GM20431 (cell line): Measurements from ENCODE around the gene BPIFB6.
"Not testable (repeated sequence)": the region's sequence is repeated elsewhere in the genome, so short reads cannot be mapped to it uniquely, and the experiment has no call there.

Experiments used
- in situ Hi-C: fragments of 300-500 bp; cut with MseI, MboI; formaldehyde crosslinking; loops from one replicate; pipeline ENCODE4 v1.15.0; 2020; ENCODE audit warnings: low sequenced_read_pairs; ENCODE audit not compliant: unreplicated experiment

The BPIFB6 gene

DNA sequence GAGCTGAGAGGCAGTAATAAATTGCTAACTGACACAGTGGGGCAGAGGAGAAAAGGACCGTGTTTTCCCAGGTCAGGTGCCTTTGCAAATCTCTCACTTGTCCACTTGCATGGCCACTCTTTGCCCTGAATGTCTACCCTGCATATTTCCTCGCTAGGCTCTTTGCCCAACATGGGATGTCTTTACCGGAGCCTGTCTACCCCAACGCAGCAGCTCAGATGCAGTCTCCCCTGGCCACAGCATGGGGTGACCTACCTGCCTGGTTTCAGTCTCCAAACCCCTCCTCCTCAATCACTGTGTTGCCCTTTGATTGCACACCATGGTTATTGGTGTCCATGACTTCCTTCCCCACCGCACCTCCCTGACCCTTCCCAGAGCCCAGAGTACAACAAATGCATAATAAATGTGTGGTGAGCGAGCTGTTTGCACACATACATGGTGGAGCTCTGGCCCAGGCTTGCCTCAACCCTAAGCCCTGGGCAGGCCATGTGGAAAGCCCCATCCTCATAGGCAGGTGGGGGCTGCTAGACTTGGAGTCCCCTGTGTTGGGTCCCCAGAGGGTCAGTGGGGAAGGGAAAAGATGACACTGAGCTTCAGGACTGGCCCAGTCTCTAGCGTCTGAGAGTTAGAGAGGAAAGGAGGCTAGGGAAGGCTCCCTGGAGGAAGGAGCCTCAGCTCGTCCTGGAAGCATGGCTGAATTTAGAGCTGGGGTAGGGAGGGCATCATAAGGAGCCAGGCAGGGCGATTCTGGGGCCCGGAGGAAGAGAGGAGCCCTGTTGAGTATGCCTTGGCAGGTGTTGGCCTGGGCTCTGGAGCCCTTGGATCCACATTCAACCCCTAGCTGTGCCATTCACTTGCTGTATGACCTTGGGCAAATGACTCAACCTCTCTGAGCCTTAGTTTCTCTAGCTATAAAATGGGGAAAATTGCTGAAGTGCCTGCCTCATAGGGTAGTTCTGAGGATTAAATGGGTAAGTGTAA, 4.4 kb upstream of the BPIFB6 start:
- in situ Hi-C loops = no loop called here

DNA sequence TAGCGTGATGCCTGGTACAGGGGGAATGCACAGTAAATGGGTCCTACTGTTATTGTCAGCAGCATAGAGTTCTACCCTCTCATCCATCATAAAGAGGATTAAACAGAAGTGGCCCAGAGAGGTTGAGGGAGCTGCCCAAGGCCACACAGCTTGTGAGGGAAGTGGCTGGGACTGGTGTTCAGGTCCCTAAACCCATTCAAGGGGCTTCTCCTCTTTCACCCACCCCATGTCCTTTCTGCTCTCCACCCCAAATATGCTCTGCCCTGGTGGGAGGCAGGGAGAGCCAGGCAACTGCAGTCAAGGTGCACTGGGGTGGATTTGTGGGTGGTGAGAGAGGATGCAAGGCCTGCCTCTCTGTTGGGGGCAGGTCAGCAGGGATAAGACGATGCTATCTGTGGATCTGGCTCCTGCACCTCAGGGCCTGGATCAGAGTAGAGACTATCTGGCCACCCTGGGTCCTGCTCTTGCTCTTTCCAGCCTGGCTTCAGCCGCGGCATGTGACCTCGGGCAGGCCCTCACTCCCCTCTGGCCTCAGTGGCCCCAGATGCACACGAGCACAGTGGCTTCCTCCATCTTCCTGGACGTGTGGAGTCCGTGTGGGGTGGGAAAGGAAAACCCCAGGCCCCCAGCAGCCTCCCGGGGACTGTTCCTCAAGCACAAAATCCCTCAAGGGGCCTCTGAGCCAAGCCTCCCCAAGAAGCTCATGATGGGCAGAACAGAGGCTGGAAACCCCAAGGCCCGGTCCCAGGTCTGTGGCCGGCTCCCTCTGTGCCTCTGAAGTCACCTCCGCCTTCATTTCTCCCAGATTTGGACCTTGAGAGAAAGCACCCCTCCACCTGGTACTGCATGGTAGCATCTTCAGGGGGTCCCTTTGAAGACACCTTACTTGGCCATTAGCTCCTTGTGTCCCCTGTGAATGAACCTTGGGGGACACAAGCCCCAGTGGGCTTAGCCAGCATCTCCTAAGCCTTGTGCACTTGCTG, 3.4 kb upstream of the BPIFB6 start:
- in situ Hi-C loops = no loop called here

DNA sequence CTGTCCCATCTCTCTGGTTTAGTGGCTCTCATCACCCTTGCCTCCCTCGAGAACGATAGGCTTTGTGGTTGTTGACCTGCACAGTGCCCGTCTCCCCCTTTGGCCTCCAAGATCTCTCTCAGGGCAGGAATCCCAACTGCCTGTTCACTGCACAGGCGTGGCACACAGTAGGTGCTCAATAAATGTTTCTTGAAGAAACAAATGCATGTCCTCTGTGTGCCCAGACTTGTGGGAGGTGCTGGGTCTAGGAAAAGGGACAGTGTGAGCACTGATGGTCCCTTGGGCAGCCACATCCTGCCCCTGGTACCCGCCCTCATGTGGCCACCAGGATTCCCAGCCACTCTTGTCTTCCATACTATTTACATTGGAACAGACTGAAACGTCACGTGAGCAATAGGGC, 2.6 kb upstream of the BPIFB6 start:
- in situ Hi-C loops = no loop called here

DNA sequence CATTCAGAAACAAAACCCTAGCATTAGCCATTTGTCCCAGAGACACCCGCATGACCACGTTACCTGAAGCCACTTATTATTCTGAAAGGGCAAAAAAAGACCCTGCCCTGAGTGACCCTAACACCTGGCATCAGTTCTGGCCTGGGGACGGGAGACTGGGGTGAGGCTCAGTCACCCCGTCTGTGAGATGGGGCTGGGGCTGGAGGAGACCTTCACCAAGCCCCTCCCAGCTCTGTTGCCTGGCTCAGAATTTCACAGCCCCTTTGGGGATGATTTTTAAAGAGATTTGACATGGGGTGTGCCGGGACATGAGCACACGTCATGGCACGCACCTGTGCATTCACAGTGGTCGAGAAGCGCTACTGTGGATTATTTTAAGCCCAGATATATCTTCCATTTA, 1.4 kb upstream of the BPIFB6 start:
- in situ Hi-C loops = no loop called here

DNA sequence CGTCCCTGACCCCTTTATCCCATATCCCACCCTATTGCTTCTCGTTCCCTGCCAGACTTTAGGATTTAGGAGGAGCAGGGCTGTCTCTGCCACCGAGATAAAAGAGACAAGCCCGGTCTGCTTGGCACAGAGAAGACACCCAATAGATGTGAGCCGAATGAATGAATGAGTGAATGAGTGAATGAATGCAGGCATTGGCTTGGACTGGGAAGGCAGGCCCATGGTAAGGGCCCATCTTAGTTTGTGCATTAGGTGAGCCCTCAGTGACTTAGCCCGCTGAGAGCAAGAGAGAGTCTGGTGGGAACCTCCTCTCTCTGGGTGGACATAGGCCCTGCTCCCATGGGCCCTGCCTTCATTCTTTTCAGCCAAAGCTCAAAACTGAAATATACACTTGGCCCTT, 879 bp upstream of the BPIFB6 start:
- in situ Hi-C loops = no loop called here

DNA sequence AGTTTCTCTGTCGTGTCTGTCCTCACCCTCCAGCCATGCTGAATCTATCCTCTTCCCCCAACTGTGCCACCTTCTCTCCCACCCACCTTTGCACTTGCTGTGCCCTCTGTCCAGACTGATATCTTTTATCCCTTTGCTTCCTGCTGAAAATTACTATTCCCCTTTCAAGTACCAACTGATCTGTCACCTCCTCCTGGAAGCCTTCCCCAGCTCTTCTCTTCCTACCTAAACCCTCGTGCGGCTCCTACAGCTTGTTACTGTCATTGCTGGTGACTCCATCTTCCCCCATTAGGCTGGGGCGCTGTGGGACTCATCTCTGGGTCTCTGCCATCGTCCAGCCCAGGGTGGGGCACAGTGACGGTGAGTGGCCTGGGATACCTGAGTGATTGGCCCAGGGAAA, 1.1 kb downstream of the BPIFB6 start:
- in situ Hi-C loops = no loop called here

DNA sequence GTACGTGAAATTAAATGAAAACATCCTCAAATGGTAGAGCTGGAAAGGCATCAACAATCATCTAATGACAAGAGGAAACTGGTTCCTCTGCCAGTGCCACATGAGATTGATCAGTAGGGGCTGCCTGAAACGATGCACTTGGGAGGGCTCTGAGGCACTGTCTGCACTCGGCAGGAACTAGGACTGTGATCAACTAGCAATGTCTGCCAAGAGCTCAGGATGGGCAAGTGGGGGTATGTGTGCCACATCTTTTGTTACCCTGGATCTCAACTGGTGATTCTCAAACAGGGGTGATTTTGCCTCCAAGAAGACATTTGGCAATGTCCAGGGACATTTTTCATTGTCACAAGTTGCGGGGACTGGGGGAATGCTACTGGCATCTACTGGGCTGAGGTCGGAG, 1.9 kb downstream of the BPIFB6 start:
- in situ Hi-C loops = no loop called here

DNA sequence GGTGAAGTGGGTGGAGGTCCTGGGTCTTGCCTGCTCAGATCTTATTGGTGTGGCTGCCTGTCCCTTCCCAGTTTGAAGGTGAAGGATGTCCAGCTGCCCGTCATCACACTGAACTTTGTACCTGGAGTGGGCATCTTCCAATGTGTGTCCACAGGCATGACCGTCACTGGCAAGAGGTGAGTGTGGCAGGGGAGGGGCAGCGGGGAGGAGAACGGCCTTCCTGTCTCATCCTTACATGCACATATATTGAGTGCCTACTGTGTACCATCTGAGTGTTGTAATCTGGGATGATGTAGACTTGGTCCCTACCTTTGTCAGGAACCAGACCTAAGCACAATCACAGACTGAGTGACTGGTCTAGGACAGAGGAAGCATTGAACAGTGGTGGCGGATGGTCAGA, 2.7 kb downstream of the BPIFB6 start:
- in situ Hi-C loops = no loop called here

DNA sequence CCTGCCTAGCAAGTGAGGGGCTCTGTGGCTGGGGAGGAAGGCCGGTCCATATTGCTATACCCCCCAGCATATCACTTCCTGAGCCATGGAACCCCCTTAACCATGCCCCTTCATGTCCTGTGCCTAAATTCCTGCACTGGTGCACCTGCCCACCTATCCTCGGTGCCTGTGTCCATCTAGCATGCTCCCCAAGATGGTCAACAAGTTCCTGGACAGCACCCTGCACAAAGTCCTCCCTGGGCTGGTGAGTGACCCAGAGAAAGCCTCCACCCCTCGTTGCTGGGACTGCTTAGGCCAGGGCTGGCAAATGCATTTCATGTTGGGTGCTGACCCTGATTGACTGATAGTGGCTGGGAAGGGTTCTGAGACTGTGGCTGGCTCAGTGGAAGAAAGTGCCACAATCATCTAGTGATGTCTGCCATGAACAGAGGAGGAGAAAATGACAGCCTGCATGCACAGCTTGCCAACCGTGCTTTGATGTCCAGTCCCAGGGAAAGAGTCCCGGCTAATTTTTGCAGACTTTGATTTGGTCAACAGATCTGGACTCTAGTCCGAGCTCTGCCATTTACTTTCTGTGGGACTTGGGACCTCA, 3.5 kb downstream of the BPIFB6 start:
- in situ Hi-C loops = no loop called here

DNA sequence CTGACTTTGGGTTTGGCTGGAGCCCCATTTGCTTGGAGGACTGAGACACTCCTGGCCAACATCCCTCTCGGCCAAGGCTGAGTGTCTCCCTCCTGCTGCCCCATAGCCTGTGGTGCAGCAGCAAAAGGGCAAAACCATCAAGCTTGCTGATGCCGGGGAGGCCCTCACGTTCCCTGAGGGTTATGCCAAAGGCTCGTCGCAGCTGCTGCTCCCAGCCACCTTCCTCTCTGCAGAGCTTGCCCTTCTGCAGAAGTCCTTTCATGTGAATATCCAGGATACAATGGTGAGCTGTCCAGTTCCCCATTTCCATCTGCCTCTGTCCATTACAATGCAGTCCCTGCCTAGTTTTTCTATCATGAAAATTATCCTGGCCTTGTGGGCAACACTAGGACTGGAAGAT, 6.0 kb downstream of the BPIFB6 start:
- in situ Hi-C loops = no loop called here

DNA sequence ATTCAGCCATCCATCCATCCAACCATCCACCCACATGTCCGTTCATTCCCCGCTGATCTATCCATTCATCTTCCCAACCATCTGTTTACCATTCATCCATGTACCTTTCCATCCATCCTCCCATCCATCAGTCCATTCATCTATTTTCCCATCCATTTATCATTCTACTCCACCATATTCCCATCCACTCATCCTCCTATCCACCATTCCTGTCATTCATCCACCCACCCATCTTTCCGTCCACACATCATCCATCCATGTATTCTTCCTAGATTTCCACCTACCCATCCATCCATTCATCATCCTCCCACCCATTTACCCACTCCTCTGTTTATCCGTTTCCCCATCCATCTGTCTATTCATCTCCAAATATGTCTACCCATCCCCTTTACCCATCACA, 6.8 kb downstream of the BPIFB6 start:
- in situ Hi-C loops = no loop called here

DNA sequence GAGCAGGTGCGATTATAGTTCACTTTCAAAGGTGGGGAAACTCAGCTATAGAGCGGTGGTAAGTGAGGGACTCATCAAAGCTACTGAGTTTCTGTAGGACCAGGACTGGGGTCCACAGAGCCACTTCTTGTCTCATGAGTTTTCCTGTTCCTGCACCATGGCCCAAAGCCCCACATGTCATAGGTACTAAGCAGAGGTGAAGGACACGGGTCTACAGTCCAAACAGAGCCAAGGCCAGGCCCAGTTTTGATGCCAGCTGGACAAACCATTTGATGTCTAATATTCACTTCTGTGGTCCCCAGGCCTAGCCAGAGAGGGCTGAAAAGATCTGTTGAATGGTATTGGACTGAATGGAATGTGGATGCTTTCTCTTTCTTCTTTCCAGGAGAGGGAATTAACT, 11.0 kb downstream of the BPIFB6 start:
- in situ Hi-C loops = no loop called here

DNA sequence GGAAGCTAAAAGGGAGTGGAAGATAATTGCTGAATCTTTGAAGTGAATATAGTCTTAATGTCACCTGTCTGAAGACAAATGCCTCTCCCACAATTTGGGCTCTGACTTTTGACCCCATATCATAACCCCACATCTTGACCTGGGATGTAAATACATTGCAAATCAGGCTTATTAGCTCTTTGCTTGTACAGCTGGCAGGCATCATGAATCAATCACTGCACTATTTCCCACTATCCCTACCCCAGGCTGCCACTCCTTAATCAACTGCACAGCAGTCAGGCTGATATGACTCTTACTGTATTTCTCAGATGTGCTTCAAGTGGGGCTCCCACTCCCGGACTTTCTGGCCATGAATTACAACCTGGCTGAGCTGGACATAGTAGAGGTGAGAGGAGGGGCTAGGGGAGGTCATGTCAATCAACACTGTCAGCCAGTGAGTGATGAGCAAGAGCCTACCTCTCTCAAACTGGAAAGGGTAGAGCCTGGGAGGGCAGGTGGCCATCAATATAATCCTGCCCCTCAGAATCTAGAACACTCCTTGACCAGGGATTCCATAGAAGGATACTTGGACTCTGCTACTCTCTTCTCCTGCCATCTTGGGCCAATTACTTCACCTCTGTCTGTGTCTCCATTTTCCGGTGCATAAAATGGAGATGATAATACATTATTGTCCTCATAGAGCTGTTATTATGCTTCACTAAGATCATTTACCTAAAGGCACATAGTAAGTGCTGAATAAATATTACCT, 11.7 kb downstream of the BPIFB6 start:
- in situ Hi-C loops = no loop called here

DNA sequence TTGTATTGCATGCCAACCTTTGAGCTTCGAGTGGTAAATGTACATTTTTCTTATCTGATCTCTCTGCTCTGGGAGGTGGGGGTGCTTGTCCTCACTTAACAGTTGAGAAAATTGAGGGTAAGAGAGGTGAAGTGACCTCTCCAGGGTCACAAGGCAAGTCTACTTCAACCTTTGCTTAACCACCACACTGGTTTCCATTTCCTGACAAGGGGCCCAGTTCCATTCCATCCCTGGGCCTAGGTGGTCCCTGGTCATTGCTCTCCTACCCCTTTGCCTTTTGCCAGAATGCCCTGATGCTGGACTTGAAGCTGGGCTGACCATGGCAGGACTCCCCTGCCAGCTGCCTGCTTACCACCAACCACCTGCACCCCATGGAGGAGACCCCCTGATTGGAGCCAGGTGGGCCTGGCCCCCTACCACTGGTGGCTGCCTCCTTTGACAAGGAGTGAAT, 12.3 kb downstream of the BPIFB6 start:
- in situ Hi-C loops = no loop called here

DNA sequence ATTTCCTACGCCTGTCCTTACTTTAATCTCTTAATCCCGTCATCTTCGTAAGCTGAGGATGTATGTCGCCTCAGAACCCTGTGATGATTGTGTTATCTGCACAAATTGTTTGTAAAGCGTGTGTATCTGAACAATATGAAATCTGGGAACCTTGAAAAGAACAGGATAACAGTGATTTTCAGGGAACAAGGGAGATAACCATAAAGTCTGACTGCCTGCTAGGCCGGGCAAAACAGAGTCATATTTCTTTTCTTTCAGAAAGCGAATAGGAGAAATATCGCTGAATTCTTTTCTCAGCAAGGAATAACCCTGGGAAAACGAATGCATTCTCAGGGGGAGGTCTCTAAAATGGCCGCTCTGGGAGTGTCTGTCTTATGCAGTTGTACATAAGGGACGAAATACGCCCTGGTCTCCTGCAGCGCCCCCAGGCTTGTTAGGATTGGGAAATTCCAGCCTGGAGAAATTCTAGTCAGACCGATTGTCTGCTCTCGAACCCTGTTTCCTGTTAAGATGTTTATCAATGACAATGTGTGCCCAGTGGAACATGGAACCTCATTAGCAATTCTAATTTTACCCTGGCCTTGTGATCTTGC, 13.8 kb downstream of the BPIFB6 start:
- in situ Hi-C loops = not testable (repeated sequence)

DNA sequence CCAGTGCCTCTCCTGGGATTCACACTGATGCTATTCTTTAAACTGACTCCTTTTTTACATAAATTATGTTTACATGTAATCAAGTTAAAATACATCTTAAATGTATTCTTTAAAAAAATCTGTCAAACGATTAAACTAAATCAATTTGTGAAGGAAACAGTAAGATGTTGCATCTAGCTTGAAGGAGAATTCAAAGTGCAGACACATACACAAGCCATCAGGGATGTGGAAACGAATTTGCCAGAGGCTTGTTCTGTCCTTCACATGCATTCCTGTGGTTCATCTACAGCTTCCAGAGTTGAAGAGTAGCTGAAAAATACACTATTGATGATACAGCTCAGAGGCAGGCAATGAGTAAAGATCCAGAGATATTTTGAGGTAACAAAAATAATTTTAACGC, 15.0 kb downstream of the BPIFB6 start:
- in situ Hi-C loops = no loop called here

DNA sequence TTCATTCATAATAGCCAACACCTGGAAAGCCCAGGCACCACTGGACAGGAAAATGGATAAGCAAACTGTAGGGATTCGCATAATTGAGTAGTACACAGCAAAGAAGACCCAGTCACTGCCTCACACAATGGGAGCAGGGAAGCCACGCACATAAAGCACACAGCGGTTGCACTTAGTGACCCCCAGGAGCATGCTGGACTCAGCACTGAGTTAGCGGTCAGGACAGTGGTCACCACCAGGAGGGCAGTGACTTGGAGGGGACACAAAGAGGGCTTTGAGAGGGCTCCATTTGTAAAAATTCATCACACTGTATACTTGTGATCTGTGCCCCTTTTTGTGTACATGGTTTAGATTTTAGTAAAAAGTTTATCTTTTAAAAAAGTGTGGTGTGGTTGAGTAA, 19.9 kb downstream of the BPIFB6 start:
- in situ Hi-C loops = no loop called here

DNA sequence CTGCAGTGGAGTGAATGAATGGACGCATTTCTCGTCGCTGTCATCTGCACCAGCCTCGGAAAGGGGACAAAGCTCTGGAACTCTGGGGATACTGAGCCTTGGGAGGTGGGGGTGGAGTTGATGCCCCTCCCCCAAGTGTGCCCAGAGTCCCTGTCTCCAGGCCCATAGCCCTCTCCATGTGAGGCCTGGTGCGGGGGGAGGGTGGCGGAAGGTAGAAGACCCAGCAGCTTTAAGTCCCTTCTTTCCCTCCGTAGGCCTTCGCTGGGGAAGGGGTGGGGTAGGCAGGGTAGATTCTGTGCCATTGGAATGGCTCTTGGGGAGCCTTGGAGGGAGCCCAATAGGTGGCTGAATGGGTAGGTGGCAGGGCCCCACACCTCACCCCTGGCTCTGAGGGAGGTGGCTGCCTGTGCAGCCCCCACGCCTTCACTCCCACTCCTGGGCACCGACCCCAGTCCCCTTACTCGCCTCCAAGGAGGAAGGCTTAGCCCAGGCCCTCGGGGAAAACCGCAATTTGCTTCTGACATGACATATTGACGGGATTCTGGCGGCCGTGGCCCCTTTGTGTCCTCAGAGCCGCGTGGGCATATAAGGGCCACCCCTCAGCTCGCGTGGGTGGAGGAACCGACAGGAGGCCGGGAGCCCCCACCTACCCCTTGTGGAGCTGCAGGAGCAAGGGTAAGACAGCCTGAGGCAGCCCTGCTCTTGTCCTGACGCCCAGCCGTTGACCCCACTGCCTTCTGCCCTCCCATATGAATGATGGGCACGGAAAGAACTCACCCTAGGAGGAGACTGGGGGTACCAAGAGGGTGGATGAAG, 22.1 kb downstream of the BPIFB6 start, which contains the start of gene BPIFB3:
BPIFB3 (plus strand) TSS at position 613 of the 816 bp plus-strand sequence. CDS start 1,533 bp downstream, outside the sequence.
- in situ Hi-C loops = no loop called here
